GM18517 (cell line): Measurements from ENCODE around the gene PDXP.
"Not testable (repeated sequence)": the region's sequence is repeated elsewhere in the genome, so short reads cannot be mapped to it uniquely, and the experiment has no call there.

Source experiments
- ATAC-seq: cut with Tn5 transposase; IDR thresholded peaks from one replicate; pipeline ENCODE4 v1.9.1; 2021; ENCODE audit warnings: mild to moderate bottlenecking, moderate library complexity; ENCODE audit not compliant: unreplicated experiment

The PDXP gene

GRCh38 chr22:37672920-37673455 is 14.5 kb downstream of the PDXP start:
- no peak for ATAC-seq

GRCh38 chr22:37674248-37674647 is 15.7 kb downstream of the PDXP start:
- ATAC-seq: no peak

GRCh38 chr22:37674951-37675929 is 16.7 kb downstream of the PDXP start, which contains the start of gene LGALS1:
LGALS1 (plus strand) TSS chr22:37675636; CDS start chr22:37675703, 67 bp downstream.
- ATAC-seq: no peak

- no peak for ATAC-seq
Observed at GRCh38 chr22:37675930-37676735, 17.6 kb downstream of the PDXP start.

- ATAC-seq: peak; percentile 50
Observed at GRCh38 chr22:37676736-37677492, 18.4 kb downstream of the PDXP start.

GRCh38 chr22:37677493-37677974 is 19.0 kb downstream of the PDXP start:
- ATAC-seq: no peak

- ATAC-seq: no peak
Observed at GRCh38 chr22:37678372-37678771, 19.8 kb downstream of the PDXP start.

- ATAC-seq: no peak
Observed at GRCh38 chr22:37679670-37680069, 21.1 kb downstream of the PDXP start.

GRCh38 chr22:37680191-37680851 is 21.8 kb downstream of the PDXP start:
- no peak for ATAC-seq

- ATAC-seq: no peak
Observed at GRCh38 chr22:37681001-37681424, 22.5 kb downstream of the PDXP start.

GRCh38 chr22:37681556-37682049 is 23.1 kb downstream of the PDXP start:
- no peak for ATAC-seq

- no peak for ATAC-seq
Observed at GRCh38 chr22:37684803-37685615, 26.5 kb downstream of the PDXP start.

- ATAC-seq: peak; percentile 65
Observed at GRCh38 chr22:37686002-37686982, 27.8 kb downstream of the PDXP start, which contains the start of gene NOL12. NOL12 (plus strand) TSS chr22:37686343; CDS start chr22:37686393, 50 bp downstream.

- no peak for ATAC-seq
Observed at GRCh38 chr22:37690407-37690806, 31.9 kb downstream of the PDXP start.

- ATAC-seq: no peak
Observed at GRCh38 chr22:37690901-37691504, 32.5 kb downstream of the PDXP start.

GRCh38 chr22:37692627-37693285 is 34.2 kb downstream of the PDXP start:
- ATAC-seq: no peak

GRCh38 chr22:37694131-37694530 is 35.6 kb downstream of the PDXP start:
- ATAC-seq: not testable (repeated sequence)
